K562 (cell line): ENCODE data around the gene GOLGA6L2. TPM values are rescaled to one million over a fixed set of nuclear protein-coding genes. Genes with fewer than 3 reads are reported as not detected.
"Not testable (repeated sequence)": the region's sequence is repeated elsewhere in the genome, so short reads cannot be mapped to it uniquely, and the experiment has no call there.

Experiments
- ATAC-seq: fragments of 200-7000 bp; cut with Tn5 transposase; 3 replicates; pipeline ENCODE4 v1.9.1; 2020; ENCODE audit warnings: moderate library complexity
- BruUV-seq: library from RNA; stranded (reverse); fragments of 400-500 nt; replicated peaks from 2 replicates; lab custom pipeline; 2021; lab: Mats Ljungman, UMichigan
- CTCF ChIA-PET: fragments of 300-600 bp; formaldehyde crosslinking; extraction: SDS; loops from one replicate; lab custom pipeline; 2021; ENCODE audit warnings: low intra/inter-chr PET ratio; lab: Yijun Ruan, JAX
- POLR2A ChIA-PET: fragments of 300-600, 350-650 bp; sonication (Branson Sonifier 250); formaldehyde crosslinking; extraction: SDS; loops from one replicate; lab custom pipeline; 2021; ENCODE audit warnings: antibody characterized with exemption, inconsistent platforms; lab: Yijun Ruan, JAX
- DNase-seq, 4 experiments: peaks; one replicate each; pipeline versions ENCODE4 v3.0.0 to v3.0.0-alpha.2; 2011 to 2018; ENCODE audit warnings: low spot score in 3 of 4, mixed read lengths in 3 of 4; ENCODE audit errors: extremely low read depth in 1 of 4
- FAIRE-seq: peaks from 2 replicates; lab custom pipeline; 2011; peaks lifted over from hg19 to GRCh38; lab: Jason Lieb, UNC
- H2AFZ ChIP-seq: 2 replicates; pipeline ENCODE4 v1.6.0; 2011; ENCODE audit warnings: low read depth, low read length, control low read depth, inconsistent platforms
- H3K27ac ChIP-seq: fragments of 200-600 bp; 3 replicates; pipeline ENCODE4 v1.8.0; 2011; ENCODE audit warnings: low read depth, mild to moderate bottlenecking, control low read depth, inconsistent platforms, low read length, moderate library complexity, mixed read lengths; ENCODE audit errors: extremely low read depth
- H3K27me3 ChIP-seq, 2 experiments: fragments of 300-600 bp in 1 of 2; 2 replicates in 1 of 2; 3 replicates in 1 of 2; pipeline versions ENCODE4 v1.6.0 to v1.8.0; 2011; ENCODE audit warnings: inconsistent platforms in 2 of 2, low read length in 2 of 2, mild to moderate bottlenecking in 1 of 2, mixed read lengths in 1 of 2, moderate library complexity in 1 of 2; ENCODE audit not compliant: control insufficient read depth in 2 of 2, insufficient read depth in 2 of 2
- H3K36me3 ChIP-seq: fragments of 300-600 bp; 3 replicates; pipeline ENCODE4 v1.8.0; 2011; ENCODE audit warnings: mild to moderate bottlenecking, low read length, inconsistent platforms; ENCODE audit not compliant: control insufficient read depth, insufficient read depth
- H3K4me1 ChIP-seq, 2 experiments: fragments of 200-600 bp in 1 of 2; replicated peaks in 1 of 2; 2 replicates in 1 of 2; 3 replicates in 1 of 2; pipeline versions ENCODE4 v1.5.1 to v1.8.0; 2011; ENCODE audit warnings: inconsistent platforms in 2 of 2, low read length in 2 of 2, mild to moderate bottlenecking in 1 of 2, mixed read lengths in 1 of 2, moderate library complexity in 1 of 2; ENCODE audit not compliant: control insufficient read depth in 2 of 2, insufficient read depth in 2 of 2
- H3K4me2 ChIP-seq: 2 replicates; pipeline ENCODE4 v1.6.1; 2011; ENCODE audit warnings: low read length, control low read depth, inconsistent platforms, mixed read lengths; ENCODE audit not compliant: insufficient read depth
- H3K4me3 ChIP-seq: fragments of 200-600 bp; sonication (generic), shearing (Covaris generic); 2 replicates; pipeline ENCODE4 v1.5.1; 2016; ENCODE audit warnings: control low read depth, inconsistent platforms
- H3K79me2 ChIP-seq: fragments of 200-600 bp; 3 replicates; pipeline ENCODE4 v1.8.0; 2011; ENCODE audit warnings: low read length, inconsistent platforms; ENCODE audit not compliant: control insufficient read depth, insufficient read depth
- H3K9ac ChIP-seq, 2 experiments: 2 replicates each; pipeline versions ENCODE4 v1.6.0 to v1.6.1; 2011; ENCODE audit warnings: low read depth in 2 of 2, low read length in 2 of 2, control low read depth in 1 of 2, inconsistent platforms in 1 of 2, mild to moderate bottlenecking in 1 of 2, mixed read lengths in 1 of 2; ENCODE audit not compliant: insufficient read depth in 1 of 2
- H3K9me1 ChIP-seq: one replicate; pipeline ENCODE4 v1.6.0; 2011; ENCODE audit warnings: inconsistent platforms, mild to moderate bottlenecking, low read length, moderate library complexity; ENCODE audit not compliant: control insufficient read depth, insufficient read depth
- H3K9me3 ChIP-seq: replicated peaks from 2 replicates; pipeline ENCODE4 v1.5.1; 2011; ENCODE audit warnings: low read depth, low read length, inconsistent platforms; ENCODE audit not compliant: control insufficient read depth, insufficient read depth
- H4K20me1 ChIP-seq: replicated peaks from 2 replicates; pipeline ENCODE4 v1.6.1; 2011; ENCODE audit warnings: low read length, inconsistent platforms, mixed read lengths; ENCODE audit not compliant: control insufficient read depth, insufficient read depth
- GABPA ChIP-seq: fragments of 200-800 bp; sonication (Bioruptor generic); conservative IDR thresholded peaks from 2 replicates; pipeline ENCODE4 v1.6.1; 2016; ENCODE audit warnings: low read depth, missing genetic modification characterization, missing compliant biosample characterization
- HDAC6 ChIP-seq: IDR thresholded peaks from 2 replicates; pipeline ENCODE4 v1.6.1; 2012; ENCODE audit warnings: low read depth, mild to moderate bottlenecking, control low read depth, inconsistent platforms, low read length, moderate library complexity
- MEF2D ChIP-seq: conservative IDR thresholded peaks from 2 replicates; pipeline ENCODE4 v1.6.1; 2016; ENCODE audit warnings: low read depth, missing genetic modification characterization, missing compliant biosample characterization
- RBFOX2 ChIP-seq: fragments of 200-400 bp; formaldehyde crosslinking; IDR thresholded peaks from 2 replicates; pipeline ENCODE4 v1.6.1; 2017; ENCODE audit warnings: low read depth, mild to moderate bottlenecking, low read length, moderate library complexity
- RFX7 ChIP-seq: fragments of 250-450 bp; sonication (Bioruptor Pico); IDR thresholded peaks from 2 replicates; pipeline ENCODE4 v1.5.1; 2021; ENCODE audit warnings: mild to moderate bottlenecking
- ZFP91 ChIP-seq: sonication (generic); formaldehyde crosslinking; IDR thresholded peaks from 2 replicates; pipeline ENCODE4 v1.8.0; 2022; ENCODE audit warnings: mild to moderate bottlenecking, missing genetic modification reagents
- ZFX ChIP-seq: sonication (generic); formaldehyde crosslinking; IDR thresholded peaks from 2 replicates; pipeline ENCODE4 v1.8.0; 2022; ENCODE audit warnings: mild to moderate bottlenecking, missing genetic modification reagents, moderate library complexity
- ZNF324 ChIP-seq: fragments of 250-450 bp; sonication (Bioruptor Pico); IDR thresholded peaks from 2 replicates; pipeline ENCODE4 v1.4.0; 2020; ENCODE audit warnings: mild to moderate bottlenecking
- WGBS: fragments of 100-300 bp; shearing (Covaris generic); methylation state at CpG from one replicate; pipeline ENCODE4 v1.1.6; 2016; ENCODE audit warnings: low coverage, mixed read lengths; ENCODE audit not compliant: insufficient coverage; ENCODE audit errors: missing lambda C conversion rate; 5-methylcytosine and 5-hydroxymethylcytosine counted together
- in situ Hi-C: fragments of 300-500 bp; cut with MboI; formaldehyde crosslinking; loops from 4 replicates; pipeline ENCODE4 v1.15.0; 2018; ENCODE audit warnings: inconsistent platforms, mixed read lengths
- intact Hi-C: fragments of 100-400 bp; cut with micrococcal nuclease; formaldehyde crosslinking; loops from 2 replicates; pipeline ENCODE4 v1.14.2; 2022
- polyA plus RNA-seq, 8 experiments: library from polyadenylated mRNA; depleted of rRNA in 4 of 8; stranded (reverse) in 5 of 8; unstranded in 3 of 8; fragments of >200 nt; fragmentation: Nextera tagmentation in 2 of 8; fragmentation: Illumina TruSeq in 1 of 8; extraction: Ambion mirVana in 2 of 8; extraction: Trizol in 1 of 8; gene quantifications; 2 replicates each; pipeline versions ENCODE4 v1.2.1 to v1.2.3, GENCODE V29; 2011 to 2014; ENCODE audit warnings: inconsistent platforms in 1 of 8, missing spikeins in 1 of 8
- total RNA-seq, 7 experiments: library from RNA; depleted of rRNA in 6 of 7; stranded (reverse); fragments of >200 nt in 6 of 7; fragmentation: Illumina TruSeq in 2 of 7; extraction: Trizol in 2 of 7; gene quantifications; 2 replicates each; pipeline versions ENCODE4 v1.2.1 to v1.2.3, GENCODE V29; 2011 to 2021; ENCODE audit warnings: low replicate concordance in 1 of 7

Gene GOLGA6L2
- total and polyA plus RNA-seq, 9 of the 15 experiments (the other 6 are each of a cell fraction or from before 2014, with no cell fraction given) = not detected

DNA sequence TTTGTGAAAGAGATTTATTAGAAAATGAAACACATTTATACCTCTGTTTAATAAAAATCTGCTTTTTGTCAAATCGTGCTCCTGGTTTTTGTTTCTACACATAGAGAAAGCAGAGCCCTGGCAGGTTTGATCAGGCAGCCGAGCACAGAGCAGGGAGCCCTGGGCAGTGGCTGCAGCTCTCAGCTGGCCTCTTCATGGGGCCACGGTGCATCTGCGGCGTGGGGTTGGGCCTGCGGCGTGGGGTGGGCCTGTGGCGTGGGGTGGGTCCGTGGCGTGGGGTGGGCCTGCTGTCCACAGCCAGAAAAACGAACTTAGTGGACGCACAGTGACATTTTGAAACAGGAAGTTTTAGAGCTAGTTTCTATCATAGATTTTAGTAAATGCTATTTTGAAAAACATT lies 10.6 kb downstream of the GOLGA6L2 start:
- ATAC-seq = no peak
- no peak overlapping the region for H3K4me2 ChIP-seq
- H3K9me3 ChIP-seq = no peaks in the 10 kb centered on the region
- no peaks in the 10 kb centered on the region for H3K9me1 ChIP-seq
- FAIRE-seq = no peak
- H3K79me2 ChIP-seq = no peaks in the 10 kb centered on the region
- peaks cover 8 to 31% of the 10 kb centered on the region in 2 experiments for H3K27me3 ChIP-seq
- no TSS peak for BruUV-seq
- H3K36me3 ChIP-seq = no peaks in the 10 kb centered on the region
- in situ Hi-C loops = no loop called here
- intact Hi-C loops = no loop called here
- 0% methylated on average over 3 of the region's 12 CpGs for WGBS
- POLR2A ChIA-PET = no interaction called here
- CTCF ChIA-PET = no interaction called here
- H2AFZ ChIP-seq = no peak overlapping the region
- H3K9ac ChIP-seq = no peak overlapping the region
- H4K20me1 ChIP-seq = no peaks in the 10 kb centered on the region
- DNase-seq = no peak
- no peaks in the 10 kb centered on the region for H3K4me1 ChIP-seq
- TF ChIP-seq RBFOX2 = no peak
- TF ChIP-seq HDAC6 = no peak
- TF ChIP-seq ZFP91 (CRISPR knock-in tag) = no peak
- no peak for TF ChIP-seq GABPA (tag)
- TF ChIP-seq ZNF324 (CRISPR knock-in tag) = no peak
- no peak for TF ChIP-seq RFX7 (CRISPR knock-in tag)
- TF ChIP-seq ZFX (CRISPR knock-in tag) = no peak
- no peak for TF ChIP-seq MEF2D (tag)
- H3K4me3 ChIP-seq = no peak overlapping the region
- no peak overlapping the region for H3K27ac ChIP-seq

DNA sequence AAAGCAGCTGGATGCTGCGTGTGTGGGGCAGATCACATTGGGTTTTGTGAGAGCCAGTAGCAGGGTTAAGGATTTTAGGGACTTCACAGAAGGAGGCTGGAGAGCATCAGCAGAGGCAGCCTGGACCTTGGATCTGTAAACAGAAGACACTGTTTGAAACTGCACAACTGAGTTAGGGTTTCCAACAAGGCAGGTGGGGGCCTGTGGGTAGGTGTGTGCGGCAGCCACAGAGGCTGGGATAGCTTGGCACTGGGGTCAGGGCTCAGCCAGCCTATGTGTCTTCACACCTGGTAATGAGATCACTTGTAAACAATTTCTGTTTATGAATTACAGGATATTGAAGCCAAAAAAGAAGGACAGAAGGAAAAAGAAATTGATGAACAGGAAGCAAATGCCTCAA lies 12.3 kb downstream of the GOLGA6L2 start:
- intact Hi-C loops, in situ Hi-C loops, DNase-seq, BruUV-seq, H3K9me1 ChIP-seq, H3K4me2 ChIP-seq, POLR2A ChIA-PET, H2AFZ ChIP-seq, H3K9ac ChIP-seq, H3K9me3 ChIP-seq, H3K27ac ChIP-seq, H3K36me3 ChIP-seq, FAIRE-seq, H4K20me1 ChIP-seq, ATAC-seq, H3K4me1 ChIP-seq, CTCF ChIA-PET, H3K4me3 ChIP-seq, H3K79me2 ChIP-seq: not testable (repeated sequence)
- 0% methylated on average over 2 of the region's 2 CpGs for WGBS
- peaks cover 0 to 14% of the 10 kb centered on the region in 2 experiments; a peak in 3 of 5 replicates for H3K27me3 ChIP-seq

DNA sequence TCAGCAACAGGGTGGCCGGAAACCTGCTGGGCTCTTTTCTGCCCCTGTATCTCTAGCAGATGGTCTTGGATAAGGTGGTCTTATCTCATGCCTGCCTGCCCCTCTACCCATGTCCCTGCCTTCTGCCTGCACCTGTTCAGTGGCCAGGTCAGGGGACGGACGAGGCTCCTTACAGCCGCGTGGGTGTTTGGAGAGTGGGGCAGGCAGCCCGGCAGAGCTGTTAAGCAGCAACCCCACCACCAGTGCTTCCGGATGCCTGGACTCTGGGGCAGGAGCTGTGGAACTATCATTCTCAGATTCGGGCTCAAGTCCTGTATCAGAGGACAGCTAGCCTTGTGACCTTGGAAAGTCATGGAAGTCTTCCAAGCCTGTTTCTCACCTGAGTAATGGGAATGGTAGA lies 21.7 kb downstream of the GOLGA6L2 start:
- H3K27ac ChIP-seq, in situ Hi-C loops, H3K4me3 ChIP-seq, FAIRE-seq, H3K9ac ChIP-seq, intact Hi-C loops, H3K79me2 ChIP-seq, H3K4me1 ChIP-seq, H3K9me3 ChIP-seq, ATAC-seq, H3K4me2 ChIP-seq, H4K20me1 ChIP-seq, H2AFZ ChIP-seq, CTCF ChIA-PET, DNase-seq, POLR2A ChIA-PET, H3K36me3 ChIP-seq, H3K9me1 ChIP-seq, BruUV-seq: not testable (repeated sequence)
- peaks cover 0 to 23% of the 10 kb centered on the region in 2 experiments; a peak in 4 of 5 replicates for H3K27me3 ChIP-seq
- WGBS = 0% methylated on average over 7 of the region's 8 CpGs
